ENCODE results near the gene MRPL20. TPM values are rescaled to one million over a fixed set of nuclear protein-coding genes. Genes with fewer than 3 reads are reported as not detected.

Gene MRPL20
- total RNA-seq, 1 donor from 2014 or later = 127 TPM

DNA sequence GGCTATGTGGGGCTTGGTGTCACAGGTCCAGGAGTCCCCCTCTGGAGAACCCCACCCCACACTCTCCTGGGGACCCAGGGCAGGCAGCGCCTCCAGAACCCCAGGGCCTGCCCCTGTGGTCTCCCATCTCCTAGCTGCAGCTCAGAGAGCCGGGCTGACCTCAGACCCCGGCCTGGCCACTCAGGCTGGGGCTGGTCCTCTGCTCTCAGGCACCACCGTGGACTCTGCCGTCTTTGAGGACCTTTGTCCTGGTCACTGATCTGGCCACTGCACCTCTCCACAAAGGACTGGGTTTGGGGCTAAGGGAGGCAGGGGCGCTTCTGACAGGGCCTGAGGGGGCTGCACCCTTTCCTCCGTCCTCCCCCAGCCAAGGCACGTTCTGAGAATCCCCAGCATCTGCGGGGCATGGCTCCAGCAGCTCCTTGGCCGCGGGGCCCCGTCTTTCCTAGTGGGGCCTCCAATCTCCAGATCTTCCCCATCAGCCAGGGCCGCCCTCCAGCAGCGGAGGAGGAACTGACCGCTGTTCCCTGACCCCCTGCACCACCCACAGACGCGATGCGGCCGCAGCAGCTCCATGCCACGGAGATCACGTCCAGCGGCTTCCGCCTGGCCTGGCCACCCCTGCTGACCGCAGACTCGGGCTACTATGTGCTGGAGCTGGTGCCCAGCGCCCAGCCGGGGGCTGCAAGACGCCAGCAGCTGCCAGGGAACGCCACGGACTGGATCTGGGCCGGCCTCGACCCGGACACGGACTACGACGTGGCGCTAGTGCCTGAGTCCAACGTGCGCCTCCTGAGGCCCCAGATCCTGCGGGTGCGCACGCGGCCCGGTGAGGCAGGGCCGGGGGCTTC, 31.7 kb upstream of the MRPL20 start:
- intact Hi-C loops (cut with DNase I) = no loop called here
- DNase-seq (ENCODE audit: low spot score) = no peak

DNA sequence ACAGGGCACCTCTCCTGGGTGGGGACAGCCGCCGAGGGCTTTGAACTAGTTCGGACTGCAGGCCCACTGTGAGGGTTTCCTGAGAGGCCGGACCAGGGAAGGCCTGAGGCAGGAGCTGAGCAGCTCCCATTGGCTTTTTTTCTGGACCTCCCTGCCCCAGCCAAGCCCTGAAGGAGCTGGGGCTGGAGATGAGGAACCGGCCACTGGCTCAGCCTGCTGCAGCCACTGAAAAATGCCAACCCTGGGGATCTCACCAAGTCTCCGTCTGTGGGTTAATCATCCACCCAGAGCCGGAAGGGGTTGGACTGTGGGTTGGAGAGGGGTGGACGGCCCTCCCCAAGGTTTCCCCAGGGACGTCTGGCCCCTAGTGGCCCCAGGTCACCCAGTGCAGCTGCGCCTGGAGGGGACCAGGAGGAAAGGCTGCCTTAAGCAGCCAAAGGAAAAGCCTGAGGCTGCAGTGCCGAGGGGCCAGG, 30.8 kb upstream of the MRPL20 start:
- no peak for DNase-seq (ENCODE audit: low spot score)

DNA sequence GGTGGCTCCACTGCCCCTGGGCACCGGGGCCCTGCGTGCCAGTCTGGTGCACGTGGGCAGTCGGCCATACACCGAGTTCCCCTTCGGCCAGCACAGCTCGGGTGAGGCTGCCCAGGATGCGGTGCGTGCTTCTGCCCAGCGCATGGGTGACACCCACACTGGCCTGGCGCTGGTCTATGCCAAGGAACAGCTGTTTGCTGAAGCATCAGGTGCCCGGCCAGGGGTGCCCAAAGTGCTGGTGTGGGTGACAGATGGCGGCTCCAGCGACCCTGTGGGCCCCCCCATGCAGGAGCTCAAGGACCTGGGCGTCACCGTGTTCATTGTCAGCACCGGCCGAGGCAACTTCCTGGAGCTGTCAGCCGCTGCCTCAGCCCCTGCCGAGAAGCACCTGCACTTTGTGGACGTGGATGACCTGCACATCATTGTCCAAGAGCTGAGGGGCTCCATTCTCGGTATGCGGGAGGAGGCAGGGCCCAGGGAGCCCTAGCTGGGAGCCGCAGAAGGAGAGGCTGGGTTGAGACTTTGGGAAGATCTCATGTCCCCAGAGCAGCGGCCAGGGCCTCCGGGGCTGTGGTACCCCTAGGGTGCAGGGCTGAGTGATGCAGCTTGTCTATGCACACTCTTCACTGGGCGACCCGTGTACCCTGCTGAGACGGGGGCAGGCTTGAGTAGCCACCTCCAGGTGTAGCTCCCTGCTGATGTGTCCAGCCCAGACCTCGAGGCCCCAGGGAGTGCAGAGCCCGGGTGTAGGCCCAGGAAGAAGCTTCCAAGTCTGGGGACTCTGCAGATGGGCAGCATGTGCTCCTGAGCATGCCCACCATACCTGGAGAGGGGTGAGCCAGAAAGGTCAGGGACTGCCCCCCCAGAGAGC, 30.2 kb upstream of the MRPL20 start:
- intact Hi-C loops (cut with DNase I) = no loop called here
- DNase-seq (ENCODE audit: low spot score) = no peak

More for the DNA sequence above, 30.8 kb upstream of the MRPL20 start:
- intact Hi-C loops (cut with DNase I) = no loop called here

DNA sequence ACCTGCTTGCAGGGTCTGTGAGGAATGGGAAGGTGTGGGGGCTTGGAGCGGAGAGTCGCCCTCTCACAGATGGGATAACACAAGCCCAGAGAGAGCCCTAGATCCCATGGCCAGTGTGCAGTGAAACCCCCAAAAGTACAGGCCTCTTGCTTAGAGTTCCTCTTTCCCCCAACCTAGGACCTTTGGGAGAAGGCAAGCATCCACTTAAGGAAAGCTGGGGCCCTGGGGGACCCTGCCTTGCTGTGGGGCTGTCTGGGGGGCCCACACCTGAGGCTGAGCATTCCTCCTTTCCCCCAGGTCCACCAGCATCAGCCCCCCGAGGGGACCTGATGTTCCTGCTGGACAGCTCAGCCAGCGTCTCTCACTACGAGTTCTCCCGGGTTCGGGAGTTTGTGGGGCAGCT, 29.5 kb upstream of the MRPL20 start:
- intact Hi-C loops (cut with DNase I) = no loop called here
- no peak for DNase-seq (ENCODE audit: low spot score)

DNA sequence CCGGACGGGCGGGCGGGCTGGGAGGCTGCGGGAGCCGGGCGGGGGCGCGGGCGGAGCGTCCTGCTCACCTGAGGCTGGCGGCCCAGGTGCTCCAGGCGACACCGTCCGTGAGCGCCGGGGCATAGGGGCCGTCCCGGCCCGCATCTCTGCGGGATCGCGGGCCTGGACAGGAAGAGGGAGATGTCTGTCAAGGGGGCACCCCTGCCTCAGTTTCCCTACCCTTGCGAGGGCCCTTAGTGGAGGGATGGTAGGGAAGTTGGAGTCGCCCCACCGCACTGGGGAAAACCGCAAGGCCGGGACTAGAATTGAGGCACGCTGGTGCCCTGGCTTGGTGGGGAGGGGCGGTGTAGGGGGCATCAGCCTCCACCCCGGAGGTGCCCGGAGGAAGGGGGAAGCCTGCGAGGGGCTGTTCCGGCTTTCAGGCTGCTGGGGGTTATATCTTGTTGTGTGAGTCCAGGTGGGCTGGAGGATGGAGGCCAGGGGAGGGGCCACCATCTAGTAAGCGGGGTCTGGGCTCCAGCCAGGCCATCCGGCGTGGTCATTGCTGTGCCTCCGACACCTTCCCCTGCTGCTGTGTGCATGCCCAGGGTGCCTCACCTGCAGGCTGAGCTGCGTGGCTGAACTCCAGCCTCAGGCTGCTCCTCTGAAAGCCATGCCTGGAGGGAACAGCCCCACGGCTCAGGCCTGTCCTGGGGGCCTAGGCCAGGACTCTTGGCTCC, 29.0 kb upstream of the MRPL20 start:
- no peak for DNase-seq (ENCODE audit: low spot score)
- intact Hi-C loops (cut with DNase I) = no loop called here

DNA sequence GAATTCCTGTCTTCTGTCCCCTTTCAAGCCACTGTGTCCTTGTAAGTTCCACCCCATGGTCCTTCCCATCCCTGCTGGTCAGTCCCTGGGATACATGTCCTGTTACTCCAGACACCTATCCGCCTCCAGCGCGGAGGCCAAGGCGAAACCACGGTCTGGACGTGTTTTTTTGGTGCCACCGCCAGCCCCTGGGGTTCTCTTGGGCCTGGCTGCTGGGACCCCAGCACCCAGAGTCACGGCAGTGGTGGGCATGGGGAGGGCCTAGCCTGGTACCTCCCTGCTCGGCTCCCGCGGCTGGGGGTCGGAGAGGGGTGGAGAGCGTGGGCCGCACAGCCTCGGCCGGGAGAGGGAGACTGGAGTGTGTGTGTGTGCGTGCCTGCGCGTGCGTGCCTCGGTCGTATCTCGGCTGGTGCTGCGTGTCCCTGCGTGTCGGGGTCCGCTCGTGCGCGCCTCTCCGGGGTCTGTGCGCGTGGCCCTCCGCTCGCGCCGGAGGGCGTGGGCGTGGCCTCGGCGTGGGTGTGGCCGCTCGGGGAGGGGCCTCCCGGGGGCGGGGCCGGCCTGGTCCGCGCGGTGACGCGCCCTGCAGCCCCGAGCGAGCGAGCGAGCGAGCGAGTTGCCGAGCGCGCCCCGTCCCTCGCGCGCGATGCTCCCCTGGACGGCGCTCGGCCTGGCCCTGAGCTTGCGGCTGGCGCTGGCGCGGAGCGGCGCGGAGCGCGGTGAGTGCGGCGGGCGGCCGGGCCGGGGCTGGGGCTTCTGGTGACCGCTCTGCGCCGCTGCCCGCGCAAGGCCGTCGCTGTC, 28.2 kb upstream of the MRPL20 start, which contains the start of gene VWA1:
TSS of gene VWA1 (plus strand) at position 585 of the 798 bp plus-strand sequence. CDS start at position 644, 59 bp downstream.
- no peak for DNase-seq (ENCODE audit: low spot score)
- intact Hi-C loops (cut with DNase I) = no loop called here

DNA sequence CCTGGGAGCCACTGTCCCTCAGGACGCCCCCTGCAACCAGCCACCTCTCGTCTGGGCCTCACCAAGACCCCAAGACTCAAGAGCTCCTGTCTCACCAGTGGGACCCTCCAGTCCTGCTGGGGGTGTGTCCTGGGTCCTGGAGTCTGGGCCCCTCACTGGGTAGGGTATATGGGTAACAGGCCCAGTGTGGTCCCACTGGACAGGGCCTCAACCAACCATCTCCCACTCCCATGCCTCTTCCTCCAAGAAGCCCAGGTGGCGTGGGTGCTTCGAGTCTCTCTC, 27.7 kb upstream of the MRPL20 start:
- DNase-seq (ENCODE audit: low spot score) = no peak
- intact Hi-C loops (cut with DNase I) = loop anchor here (5.0 kb wide), 1 partner anchor 77 kb away; the partner anchor contains the start of gene MXRA8

DNA sequence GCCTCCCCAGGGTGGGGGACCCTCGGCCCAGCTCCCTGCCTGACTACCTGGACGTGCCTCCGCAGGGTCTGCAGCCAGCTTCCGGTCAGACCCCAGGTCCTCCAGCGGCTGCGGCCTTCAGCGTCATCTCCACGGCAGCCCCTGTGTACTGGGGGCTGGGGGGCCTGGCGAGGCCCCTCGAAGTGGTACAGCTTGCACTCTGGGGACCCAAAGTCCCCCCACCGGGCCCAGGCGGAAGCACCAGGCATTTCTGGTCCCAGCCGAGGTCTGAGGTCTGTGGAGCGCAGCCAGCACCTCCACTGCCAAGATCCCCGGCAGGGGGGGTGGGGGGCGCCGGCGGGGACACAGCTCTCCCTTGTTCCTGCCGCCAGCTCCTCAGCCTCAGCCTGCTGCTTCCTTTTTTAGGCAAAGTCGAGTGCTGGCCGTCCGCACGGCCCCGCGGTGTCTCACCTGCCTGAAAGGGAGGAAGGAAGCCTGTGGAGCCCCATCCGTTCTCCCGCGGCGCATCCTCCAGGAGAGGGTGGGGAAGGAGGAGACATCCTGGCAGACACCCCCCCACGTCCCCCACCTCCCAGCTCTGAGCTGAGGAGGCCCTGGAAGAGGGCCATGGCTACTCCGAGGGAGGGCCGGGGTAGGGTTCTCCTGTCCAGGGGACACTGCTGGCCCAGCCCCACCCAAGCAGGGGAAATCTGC, 27.2 kb upstream of the MRPL20 start:
- DNase-seq (ENCODE audit: low spot score) = peak; percentile 84
- intact Hi-C loops (cut with DNase I) = loop anchor here (5.0 kb wide), 1 partner anchor 77 kb away; the partner anchor contains the start of gene MXRA8

DNA sequence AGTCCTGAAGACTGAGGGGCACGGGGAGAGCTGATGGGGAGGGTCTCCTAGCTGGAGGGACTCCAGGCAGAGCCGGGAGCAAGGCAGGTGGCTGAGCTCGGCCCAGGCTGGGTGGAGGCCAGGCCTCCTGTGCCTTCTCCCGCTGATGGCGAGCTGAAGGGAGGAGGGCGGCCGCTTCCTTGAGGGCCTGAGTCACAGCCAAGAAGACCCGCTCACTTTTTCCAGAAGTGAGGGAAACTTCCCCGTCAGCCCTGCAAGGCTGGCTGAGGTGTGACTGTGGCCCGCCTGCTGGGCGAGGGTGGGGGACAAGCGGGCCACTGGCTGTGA, 26.7 kb upstream of the MRPL20 start:
- intact Hi-C loops (cut with DNase I) = loop anchor here (5.0 kb wide), 1 partner anchor 76 kb away; the partner anchor contains the start of gene MXRA8
- DNase-seq (ENCODE audit: low spot score) = no peak

DNA sequence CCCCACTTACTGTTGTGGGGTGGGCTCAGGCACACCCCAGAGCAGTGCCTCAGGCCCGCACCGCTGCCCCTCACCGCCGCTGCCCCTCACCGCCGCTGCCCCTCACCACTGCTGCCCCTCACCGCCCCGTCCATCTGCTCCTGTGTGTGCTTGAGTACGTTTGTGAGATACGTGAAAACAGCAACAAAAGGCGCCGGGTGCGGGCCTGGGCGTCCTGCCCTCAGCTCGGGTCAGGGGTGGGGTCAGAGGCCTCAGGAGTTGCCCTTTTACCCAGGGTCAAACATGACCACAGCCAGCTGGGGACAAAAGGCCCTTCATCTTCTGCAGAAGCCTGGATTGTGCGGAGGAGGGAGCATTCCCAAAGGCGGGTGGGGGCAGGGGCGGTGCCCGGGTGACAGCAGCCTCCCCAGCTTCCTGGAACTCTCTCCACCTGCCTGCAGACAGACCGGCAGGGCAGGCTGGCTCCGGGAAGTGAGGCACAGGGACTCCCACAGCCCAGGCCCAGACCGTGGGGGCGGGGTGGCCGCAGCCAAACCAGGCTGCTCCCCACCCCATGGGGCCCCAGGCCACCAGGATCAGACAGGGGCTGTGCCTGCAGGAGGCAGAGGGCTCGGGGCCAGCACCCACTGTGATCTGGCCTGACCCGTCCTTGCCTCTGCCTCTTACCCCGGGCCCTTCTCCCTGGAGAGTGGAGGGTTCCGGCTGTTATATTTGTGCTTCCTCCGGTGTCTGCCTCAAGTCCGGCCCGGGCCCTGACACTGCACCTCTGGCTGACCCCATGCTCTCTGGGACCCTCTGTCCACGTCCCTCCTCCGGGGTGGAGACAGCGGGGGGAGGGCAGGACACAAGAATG, 26.1 kb upstream of the MRPL20 start:
- peak; percentile 84 for DNase-seq (ENCODE audit: low spot score)
- intact Hi-C loops (cut with DNase I) = loop anchor here (5.0 kb wide), 1 partner anchor 76 kb away; the partner anchor contains the start of gene MXRA8

DNA sequence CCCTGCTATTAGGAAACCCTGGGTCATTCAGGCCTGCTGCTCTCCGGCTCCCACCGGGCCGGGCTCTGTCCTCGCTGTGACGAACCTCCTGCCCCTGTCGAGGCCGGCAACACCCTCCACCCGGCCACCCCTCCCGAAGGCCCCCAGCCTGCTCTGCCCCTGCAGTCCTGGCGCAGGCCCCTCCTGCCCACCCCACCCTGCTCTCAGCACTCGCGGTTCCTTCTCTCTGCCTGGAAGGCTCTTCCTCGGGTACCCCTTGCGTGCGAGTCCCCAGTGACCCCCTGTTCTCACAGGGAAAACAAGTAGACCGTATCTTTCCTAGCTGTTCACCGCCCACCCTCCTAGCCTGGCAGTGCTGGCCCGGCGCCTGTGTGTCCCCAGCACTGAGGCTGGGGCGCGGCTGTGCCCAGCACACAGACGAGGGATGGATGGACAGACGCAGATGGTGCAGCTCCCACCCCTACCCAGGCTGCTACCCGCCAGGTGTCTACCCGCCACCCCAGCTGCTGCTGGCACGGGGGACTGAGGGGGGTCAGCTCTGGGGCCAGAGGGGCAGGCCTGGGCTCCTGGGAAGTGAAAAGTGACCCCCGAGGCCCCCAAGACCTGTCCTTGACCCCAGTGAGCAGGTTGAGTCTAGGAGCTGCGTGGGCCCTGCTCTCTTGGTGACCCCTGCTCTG, 25.3 kb upstream of the MRPL20 start:
- intact Hi-C loops (cut with DNase I) = loop anchor here (5.0 kb wide), 1 partner anchor 75 kb away; the partner anchor contains the start of gene MXRA8

DNA sequence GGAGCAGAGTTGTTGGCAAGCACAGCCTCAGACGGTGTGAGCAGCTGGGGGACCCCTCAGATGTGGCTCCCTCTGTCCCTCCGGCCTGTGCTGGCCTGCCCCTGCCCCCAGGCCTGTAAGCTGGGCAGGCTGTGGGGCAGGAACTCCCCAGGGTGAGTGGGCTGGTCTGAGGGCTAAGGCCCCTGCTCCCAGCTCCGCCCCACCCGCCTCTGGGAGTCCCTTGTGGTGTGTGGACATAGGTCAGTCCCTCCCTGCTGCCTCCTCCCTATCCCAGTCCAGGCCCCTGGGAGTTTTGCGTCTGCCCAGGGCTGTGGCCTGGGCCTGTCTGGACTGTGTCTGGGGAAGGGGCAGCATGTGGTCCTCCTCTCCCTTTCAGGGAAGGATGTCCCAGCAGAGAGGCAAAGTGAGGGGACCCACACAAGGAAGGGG, 24.8 kb upstream of the MRPL20 start:
- no peak for DNase-seq (ENCODE audit: low spot score)
- intact Hi-C loops (cut with DNase I) = loop anchor here (5.0 kb wide), 1 partner anchor 75 kb away; the partner anchor contains the start of gene MXRA8

More for the DNA sequence above, 25.3 kb upstream of the MRPL20 start:
- no peak for DNase-seq (ENCODE audit: low spot score)

DNA sequence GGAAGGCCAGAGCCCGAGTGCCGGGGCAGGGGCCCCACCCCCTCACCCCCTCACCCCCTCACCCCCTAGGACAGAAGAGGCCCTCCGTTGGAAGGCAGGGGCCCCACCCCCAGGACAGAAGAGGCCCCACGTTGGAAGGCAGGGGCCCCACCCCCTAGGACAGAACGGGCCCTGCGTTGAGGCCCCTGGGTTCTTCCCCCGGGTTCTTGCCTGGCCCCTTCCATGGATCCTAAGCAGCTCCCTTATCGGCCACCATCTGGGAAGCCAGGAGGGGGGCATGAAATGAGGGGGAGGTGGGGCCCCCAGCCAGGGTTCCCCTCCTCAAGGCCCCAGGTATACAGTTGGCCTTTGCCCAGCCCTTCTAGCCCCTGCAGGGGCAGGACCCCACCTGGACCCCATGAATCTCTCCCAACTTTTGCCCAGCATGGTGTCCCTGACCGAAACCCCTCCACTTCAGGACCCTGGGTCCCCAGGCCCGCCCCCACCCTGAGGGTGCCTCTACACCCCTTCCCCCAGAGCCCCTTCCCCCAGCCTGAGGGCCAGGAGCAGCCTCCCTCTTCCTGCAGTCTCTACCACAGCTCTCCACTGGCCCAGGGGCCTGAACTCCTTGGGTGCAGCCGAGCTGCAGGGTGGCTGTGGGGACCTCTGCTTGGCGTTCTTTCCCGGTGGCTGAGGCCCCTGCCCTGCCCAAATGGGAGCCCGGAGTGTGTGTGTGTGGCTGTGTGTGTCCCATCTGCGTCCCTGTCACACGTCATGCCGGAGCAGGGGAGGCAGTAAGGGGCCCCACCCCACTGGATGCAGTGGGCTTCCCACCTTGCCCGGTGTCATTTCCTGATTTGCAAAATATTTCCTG, 24.1 kb upstream of the MRPL20 start:
- no peak for DNase-seq (ENCODE audit: low spot score)
- intact Hi-C loops (cut with DNase I) = loop anchor here (5.0 kb wide), 1 partner anchor 74 kb away; the partner anchor contains the start of gene MXRA8

DNA sequence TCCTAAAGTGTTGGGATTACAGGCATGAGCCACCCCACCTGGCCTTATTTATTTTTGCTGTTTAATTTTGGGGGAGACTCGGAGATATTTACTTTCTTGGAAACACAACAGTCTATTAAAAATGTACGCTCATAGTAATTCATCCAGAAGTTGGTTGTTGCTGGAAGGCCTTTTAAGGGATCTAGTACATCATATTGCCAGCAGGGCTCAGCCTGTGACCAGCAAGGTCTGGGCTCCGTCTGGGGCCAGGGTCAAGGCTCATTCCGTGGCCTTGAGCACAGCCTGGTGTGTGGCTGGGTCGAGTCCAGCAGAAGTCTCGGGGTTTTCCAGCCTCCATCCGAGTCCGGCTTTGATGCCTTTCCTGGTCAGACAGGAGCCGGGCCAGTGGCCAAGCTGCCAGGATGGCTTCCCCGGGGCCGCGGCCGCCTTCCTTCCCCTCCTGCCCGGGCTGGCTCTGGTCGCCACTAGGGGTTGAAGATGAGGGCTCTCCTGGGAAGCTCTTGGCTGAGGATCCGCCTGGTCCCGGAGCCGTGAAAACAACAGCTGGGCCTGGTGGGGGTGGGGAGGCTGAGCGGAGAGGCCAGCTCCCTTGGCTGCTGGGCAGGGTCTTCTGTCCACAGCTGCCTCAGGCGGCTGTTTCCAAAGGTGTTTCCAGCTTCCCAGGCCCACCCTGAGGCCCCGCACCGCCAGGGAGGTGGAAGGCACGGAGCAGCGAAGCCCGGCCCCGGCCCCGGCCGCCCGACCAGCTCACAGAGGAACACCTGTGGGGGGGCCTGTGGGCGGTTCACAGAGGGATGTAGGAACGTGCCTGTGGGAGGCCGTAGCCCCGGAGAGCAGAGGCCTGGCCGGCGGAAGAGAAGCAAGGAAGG, 23.3 kb upstream of the MRPL20 start:
- peak; percentile 83 for DNase-seq (ENCODE audit: low spot score)
- intact Hi-C loops (cut with DNase I) = loop anchor here (5.0 kb wide), 1 partner anchor 73 kb away; the partner anchor contains the start of gene MXRA8

DNA sequence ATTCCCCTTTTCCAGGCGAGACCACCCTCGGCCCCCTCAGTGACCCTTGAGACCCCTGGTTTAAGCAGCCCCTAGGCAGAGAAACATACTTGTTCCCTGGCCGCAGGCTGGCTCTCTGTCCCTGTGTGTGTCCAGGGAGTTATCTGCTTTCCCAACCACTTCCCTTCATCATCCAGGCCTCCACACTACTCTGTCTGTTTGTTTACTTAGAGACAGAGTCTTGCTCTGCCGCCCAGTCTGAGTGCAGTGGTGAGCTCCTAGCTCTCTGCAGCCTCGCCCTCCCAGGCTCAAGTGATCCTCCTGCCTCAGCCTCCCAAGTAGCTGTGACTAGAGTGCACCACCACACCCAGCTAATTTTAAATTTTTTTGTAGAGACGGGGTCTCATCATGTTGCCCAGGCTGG, 22.6 kb upstream of the MRPL20 start:
- DNase-seq (ENCODE audit: low spot score) = no peak
- intact Hi-C loops (cut with DNase I) = loop anchor here (5.0 kb wide), 1 partner anchor 72 kb away; the partner anchor contains the start of gene MXRA8

All from cardiac septum (tissue), 1 donor.